T-helper 17 cell (primary cell): ENCODE measurements around the gene KERA. TPM values are rescaled to one million over a fixed set of nuclear protein-coding genes. Genes with fewer than 3 reads are reported as not detected.

Experiments used
- ATAC-seq: fragments of 150-1000 bp; cut with Tn5 transposase; 2 replicates; pipeline ENCODE4 v1.10.0; 2021; ENCODE audit warnings: mild to moderate bottlenecking, moderate library complexity
- DNase-seq, 3 donors: peaks; one replicate each; pipeline versions ENCODE4 v3.0.0 to v3.0.0-alpha.2; 2020 to 2021
- H3K9me3 ChIP-seq: one replicate; pipeline ENCODE4 v1.7.0; 2013; ENCODE audit warnings: low read length, mild to moderate bottlenecking; ENCODE audit not compliant: control insufficient read depth, poor library complexity, severe bottlenecking
- H3K27ac Mint-ChIP-seq: one replicate; pipeline ENCODE4 v1.8.0; 2022; ENCODE audit warnings: mild to moderate bottlenecking, moderate library complexity, mixed read lengths
- H3K27me3 Mint-ChIP-seq: one replicate; pipeline ENCODE4 v1.8.0; 2022; ENCODE audit warnings: mixed read lengths
- H3K36me3 Mint-ChIP-seq: one replicate; pipeline ENCODE4 v1.8.0; 2022; ENCODE audit warnings: low read depth, mixed read lengths
- H3K4me1 Mint-ChIP-seq: one replicate; pipeline ENCODE4 v1.8.0; 2022; ENCODE audit warnings: mild to moderate bottlenecking, mixed read lengths
- H3K4me3 Mint-ChIP-seq: one replicate; pipeline ENCODE4 v1.8.0; 2022; ENCODE audit warnings: mild to moderate bottlenecking, moderate library complexity, mixed read lengths
- total RNA-seq, 4 donors: library from RNA in 2 of 4; stranded (reverse) in 2 of 4; gene quantifications; one replicate each; pipeline ENCODE4 v1.2.3 and lab custom pipeline; 2022 to 2026

Gene KERA, protein sequence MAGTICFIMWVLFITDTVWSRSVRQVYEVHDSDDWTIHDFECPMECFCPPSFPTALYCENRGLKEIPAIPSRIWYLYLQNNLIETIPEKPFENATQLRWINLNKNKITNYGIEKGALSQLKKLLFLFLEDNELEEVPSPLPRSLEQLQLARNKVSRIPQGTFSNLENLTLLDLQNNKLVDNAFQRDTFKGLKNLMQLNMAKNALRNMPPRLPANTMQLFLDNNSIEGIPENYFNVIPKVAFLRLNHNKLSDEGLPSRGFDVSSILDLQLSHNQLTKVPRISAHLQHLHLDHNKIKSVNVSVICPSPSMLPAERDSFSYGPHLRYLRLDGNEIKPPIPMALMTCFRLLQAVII
- total RNA-seq = not detected
- total RNA-seq (lab: John Stamatoyannopoulos, UW) = 0 reads per million in 2 donors

DNA sequence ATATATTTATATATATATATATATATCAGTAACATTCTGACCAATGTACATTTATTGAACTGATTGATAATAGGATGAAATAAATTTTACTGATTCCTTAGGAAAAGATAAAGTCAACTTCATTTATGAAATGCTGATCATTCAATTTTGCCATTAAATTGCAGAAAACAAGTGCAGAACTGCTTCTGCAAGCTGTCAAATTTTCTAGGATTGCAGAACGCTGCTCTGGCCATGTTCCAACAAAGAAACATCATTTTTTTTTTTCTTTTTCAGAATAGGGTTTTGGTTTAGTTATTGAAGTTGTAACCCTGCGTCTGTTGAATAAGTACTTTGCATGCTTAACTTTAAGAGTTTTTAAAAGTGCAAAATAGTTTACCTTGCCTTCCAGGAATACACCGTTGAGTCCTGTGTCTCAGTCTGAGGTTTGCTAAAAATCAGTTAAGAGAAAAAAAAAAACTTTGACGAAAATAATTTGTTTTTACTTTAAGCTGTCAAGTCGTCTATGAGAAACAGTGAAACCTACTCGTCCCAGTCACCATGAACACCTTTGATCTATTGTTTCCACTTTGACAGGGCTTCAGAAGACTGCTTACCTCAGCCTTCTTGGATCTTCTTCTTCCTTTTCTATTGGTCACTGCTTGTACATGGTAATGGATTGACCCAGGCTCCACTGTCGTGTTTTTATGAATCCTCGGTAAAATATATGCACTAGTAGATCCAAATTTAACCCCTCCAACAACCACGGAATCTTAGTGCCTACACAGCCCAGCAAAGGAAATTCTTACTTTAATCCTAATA is at the start of gene KERA:
Gene KERA, minus strand, starts transcription at position 657 of the 798 bp plus-strand sequence. CDS start 1,743 bp downstream, outside the sequence.
- H3K27me3 Mint-ChIP-seq = no peaks in the 10 kb centered on the region
- no peak for ATAC-seq
- peaks cover 3% of the 10 kb centered on the region for H3K4me1 Mint-ChIP-seq
- H3K9me3 ChIP-seq = no peaks in the 10 kb centered on the region
- DNase-seq = no peak
- H3K36me3 Mint-ChIP-seq = no peaks in the 10 kb centered on the region
- H3K4me3 Mint-ChIP-seq = no peak within 1 kb of the TSS
- no peak within 1 kb of the TSS for H3K27ac Mint-ChIP-seq

DNA sequence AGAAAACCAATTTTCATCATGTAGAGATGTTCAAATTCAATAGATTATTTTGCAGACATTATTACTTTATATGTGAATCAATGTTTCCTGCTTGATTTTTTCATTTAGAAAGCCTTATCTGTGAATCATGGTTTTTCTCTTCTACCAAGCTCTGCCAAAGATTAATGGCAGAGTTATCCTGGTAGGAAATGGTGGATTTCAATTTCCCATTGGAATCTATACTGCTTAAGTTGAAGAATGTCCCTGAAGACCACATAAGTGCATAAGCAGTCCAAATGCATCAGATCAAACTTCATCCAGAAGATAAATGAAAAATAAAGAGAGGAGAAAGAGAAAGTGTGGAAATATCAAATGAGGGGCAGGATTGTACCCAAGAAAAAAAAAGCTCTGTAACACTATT is 48.5 kb upstream of the KERA start:
- Mint-ChIP-seq H3K27me3 (peaks cover 12% of the 10 kb centered on the region), H3K4me1 (no peaks in the 10 kb centered on the region), H3K4me3 (no peak overlapping the region), H3K36me3 (no peaks in the 10 kb centered on the region), H3K27ac (no peak overlapping the region)
- no peak for DNase-seq
- H3K9me3 ChIP-seq = no peaks in the 10 kb centered on the region
- no peak for ATAC-seq

DNA sequence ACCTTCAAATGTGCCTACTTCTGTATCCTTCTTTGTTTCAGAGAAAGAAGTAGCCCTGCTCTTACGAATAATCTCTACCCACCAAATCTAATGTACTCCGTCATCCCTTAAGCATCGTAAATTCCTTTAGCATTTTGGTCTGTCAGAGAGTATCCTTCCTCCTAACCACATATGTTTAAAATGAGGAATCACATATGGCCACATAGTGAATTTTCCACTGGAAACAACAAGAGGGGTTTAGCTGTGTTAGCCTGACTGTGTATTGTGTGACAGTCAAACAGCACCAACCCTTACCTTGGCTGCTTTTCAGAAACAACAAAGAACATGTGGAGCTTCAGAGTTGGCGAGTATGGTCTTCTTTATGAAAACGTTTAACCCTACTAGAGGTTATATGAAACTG is 48.0 kb upstream of the KERA start:
- Mint-ChIP-seq H3K36me3 (no peaks in the 10 kb centered on the region), H3K4me1 (no peaks in the 10 kb centered on the region)

DNA sequence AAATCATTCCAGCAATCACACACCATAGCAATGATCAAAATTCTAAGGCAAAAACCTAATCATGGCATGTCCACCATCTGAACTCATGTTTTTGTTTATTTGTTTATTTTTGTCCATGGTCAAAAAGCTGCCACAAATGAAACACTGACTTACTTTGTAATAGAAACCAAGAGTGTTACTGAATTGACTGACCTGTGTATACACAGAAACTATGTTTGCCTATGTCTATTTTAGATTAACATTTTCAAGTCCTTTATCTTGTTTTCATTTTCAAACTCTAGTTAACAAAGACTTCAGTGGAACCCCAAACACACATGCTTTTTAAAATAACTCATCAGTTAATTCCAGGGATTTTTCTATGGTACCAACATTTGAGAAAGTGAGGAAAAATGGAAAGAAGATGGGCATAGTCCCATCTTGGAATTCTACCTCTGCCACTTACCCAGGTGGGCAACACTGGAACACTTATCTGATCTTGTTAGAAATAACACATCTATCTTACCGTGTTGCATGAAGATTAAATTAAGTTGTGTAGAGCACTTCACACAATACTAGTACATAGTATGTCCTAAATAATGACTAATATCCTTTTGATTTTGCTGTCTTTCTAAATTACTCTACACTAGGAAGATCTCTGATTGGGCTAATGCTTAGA is 47.1 kb upstream of the KERA start:
- ATAC-seq = no peak
- no peak overlapping the region for H3K27ac Mint-ChIP-seq
- DNase-seq = no peak
- H3K36me3 Mint-ChIP-seq = no peaks in the 10 kb centered on the region
- no peak overlapping the region for H3K4me3 Mint-ChIP-seq
- peaks cover 12% of the 10 kb centered on the region for H3K27me3 Mint-ChIP-seq
- no peaks in the 10 kb centered on the region for H3K4me1 Mint-ChIP-seq
- H3K9me3 ChIP-seq = no peaks in the 10 kb centered on the region

More for the DNA sequence above, 48.0 kb upstream of the KERA start:
- Mint-ChIP-seq H3K27ac (no peak overlapping the region), H3K4me3 (no peak overlapping the region), H3K27me3 (peaks cover 12% of the 10 kb centered on the region)
- no peak for DNase-seq
- H3K9me3 ChIP-seq = no peaks in the 10 kb centered on the region
- no peak for ATAC-seq

DNA sequence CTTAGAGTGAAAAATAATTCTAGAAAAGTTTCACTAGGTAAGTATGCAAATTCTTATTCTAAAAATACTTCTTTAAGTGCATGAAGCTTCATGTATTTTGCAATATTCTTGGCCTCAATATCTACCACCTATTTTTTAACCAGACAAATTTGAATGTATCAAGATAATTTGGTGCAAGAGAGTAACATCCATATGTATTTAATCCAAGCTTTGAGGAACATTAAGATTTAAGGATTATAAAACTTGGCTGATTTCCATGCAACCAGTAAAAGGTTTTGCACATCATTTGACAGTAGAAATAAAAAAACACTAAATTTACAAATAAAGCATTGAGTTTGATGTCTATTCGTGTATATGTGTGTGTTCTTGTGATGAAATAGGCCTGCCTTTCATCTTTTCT is 45.8 kb upstream of the KERA start:
- no peaks in the 10 kb centered on the region for H3K36me3 Mint-ChIP-seq
- peaks cover 12% of the 10 kb centered on the region for H3K27me3 Mint-ChIP-seq
- ATAC-seq (no peak), DNase-seq (no peak)
- H3K27ac Mint-ChIP-seq = no peak overlapping the region
- no peak overlapping the region for H3K4me3 Mint-ChIP-seq
- no peaks in the 10 kb centered on the region for H3K9me3 ChIP-seq
- H3K4me1 Mint-ChIP-seq = no peaks in the 10 kb centered on the region

DNA sequence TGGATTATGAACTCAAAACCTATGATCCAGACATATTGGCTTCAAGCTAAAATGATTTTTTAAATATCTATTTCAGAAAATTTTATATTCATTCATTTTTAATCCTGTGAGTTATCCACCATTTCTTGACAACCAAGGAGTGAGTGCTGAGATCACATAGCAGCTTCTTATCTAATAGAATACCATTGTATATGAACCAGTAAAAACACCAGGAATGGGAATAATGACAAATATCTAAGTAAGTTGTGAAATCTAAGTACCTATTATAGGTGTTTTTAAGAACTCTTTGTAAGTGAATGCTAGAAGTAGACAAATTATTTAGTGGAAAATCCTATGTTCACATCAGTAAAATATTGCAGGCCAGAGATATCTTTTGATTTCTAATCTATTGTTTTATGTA is 45.3 kb upstream of the KERA start:
- no peaks in the 10 kb centered on the region for H3K9me3 ChIP-seq
- H3K36me3 Mint-ChIP-seq = no peaks in the 10 kb centered on the region
- H3K4me1 Mint-ChIP-seq = no peaks in the 10 kb centered on the region
- H3K27me3 Mint-ChIP-seq = peaks cover 8% of the 10 kb centered on the region
- ATAC-seq (no peak), DNase-seq (no peak)
- H3K27ac Mint-ChIP-seq = no peak overlapping the region
- no peak overlapping the region for H3K4me3 Mint-ChIP-seq

DNA sequence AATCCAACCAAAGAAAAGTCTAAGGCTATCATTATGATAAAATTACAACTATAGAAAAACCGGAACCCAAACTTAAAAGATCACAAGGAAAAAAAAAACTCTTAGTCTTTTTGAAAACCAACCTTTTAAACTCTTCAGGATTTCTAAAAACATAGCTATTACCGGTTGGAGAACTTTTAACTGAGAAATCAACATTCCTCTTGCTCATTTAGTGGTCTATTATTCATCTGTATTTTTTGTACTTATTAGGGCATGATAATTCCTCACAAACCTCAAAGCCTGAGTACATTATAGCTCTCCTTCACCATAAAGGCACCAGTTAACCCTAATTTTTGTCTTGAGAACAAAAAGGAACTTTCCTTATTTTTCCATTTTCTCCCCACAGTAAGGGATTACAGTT is 43.1 kb upstream of the KERA start:
- ATAC-seq = no peak
- DNase-seq = no peak
- Mint-ChIP-seq H3K27ac (no peak overlapping the region), H3K36me3 (no peaks in the 10 kb centered on the region), H3K4me3 (no peak overlapping the region), H3K4me1 (no peaks in the 10 kb centered on the region), H3K27me3 (no peaks in the 10 kb centered on the region)
- no peaks in the 10 kb centered on the region for H3K9me3 ChIP-seq

DNA sequence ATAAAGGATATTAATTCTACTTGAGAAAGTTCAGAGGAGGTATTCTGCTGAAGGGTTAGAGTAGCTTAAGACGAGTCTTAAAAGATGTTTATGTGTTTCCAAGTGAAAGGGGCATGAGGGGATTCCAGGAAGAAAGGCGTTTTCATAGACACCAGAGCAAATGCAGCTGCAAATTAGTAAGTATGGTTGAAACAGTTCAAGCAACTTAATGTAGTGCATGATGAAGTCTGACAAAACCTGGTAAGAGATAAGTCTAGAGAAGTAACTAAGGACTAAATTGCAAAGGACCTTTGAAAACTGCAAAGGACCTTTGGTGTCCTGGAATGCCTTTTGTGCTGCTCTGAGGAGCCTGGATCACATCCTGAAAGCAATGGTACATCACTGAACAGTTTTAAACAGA is 42.0 kb upstream of the KERA start:
- no peak overlapping the region for H3K4me3 Mint-ChIP-seq
- no peak overlapping the region for H3K27ac Mint-ChIP-seq
- DNase-seq = no peak
- no peaks in the 10 kb centered on the region for H3K27me3 Mint-ChIP-seq
- no peaks in the 10 kb centered on the region for H3K9me3 ChIP-seq
- H3K36me3 Mint-ChIP-seq = no peaks in the 10 kb centered on the region
- H3K4me1 Mint-ChIP-seq = no peaks in the 10 kb centered on the region
- ATAC-seq = no peak

DNA sequence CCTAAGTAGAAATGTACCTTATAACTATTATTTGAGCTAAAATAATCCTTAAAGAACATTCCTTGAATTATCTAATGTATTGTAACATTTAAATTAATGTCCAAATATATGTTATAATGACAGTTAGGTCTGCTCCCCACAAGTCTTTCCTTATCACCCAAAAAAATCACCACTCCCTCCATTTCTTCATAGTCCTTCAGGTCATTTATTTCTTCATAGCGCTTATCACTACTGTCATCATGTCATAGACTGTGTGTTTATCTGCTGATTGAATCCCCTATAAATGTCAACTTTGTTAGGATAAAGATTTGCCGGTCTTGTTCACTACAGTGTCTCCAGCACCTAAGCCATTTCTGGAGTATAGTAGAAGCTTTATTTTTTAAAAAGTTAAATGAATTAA is 41.5 kb upstream of the KERA start:
- DNase-seq (no peak), ATAC-seq (no peak)
- no peak overlapping the region for H3K27ac Mint-ChIP-seq
- H3K4me3 Mint-ChIP-seq = no peak overlapping the region
- no peaks in the 10 kb centered on the region for H3K27me3 Mint-ChIP-seq
- H3K4me1 Mint-ChIP-seq = no peaks in the 10 kb centered on the region
- H3K36me3 Mint-ChIP-seq = no peaks in the 10 kb centered on the region
- H3K9me3 ChIP-seq = no peaks in the 10 kb centered on the region

DNA sequence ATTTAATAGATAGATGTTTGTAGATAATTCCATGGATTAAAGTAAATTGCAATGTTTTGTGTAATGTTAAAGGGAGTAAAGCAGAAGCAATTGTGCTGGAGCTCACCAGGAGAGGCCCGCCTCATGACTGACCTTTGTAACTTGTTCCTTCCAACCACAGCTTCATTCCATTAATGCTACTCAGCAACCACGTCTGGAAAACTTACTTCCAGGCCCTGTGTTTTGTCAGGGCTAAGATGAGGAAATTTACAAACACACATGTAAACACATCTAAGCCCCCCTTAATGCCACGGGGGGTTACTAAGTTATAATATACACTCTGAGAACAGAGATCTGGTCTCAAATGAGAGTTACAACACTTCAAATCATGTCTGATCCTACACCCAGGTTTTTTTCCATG is 41.1 kb upstream of the KERA start:
- Mint-ChIP-seq H3K27me3 (no peaks in the 10 kb centered on the region), H3K36me3 (no peaks in the 10 kb centered on the region), H3K4me1 (no peaks in the 10 kb centered on the region), H3K27ac (no peak overlapping the region), H3K4me3 (no peak overlapping the region)
- no peak for DNase-seq
- no peak for ATAC-seq
- no peaks in the 10 kb centered on the region for H3K9me3 ChIP-seq

DNA sequence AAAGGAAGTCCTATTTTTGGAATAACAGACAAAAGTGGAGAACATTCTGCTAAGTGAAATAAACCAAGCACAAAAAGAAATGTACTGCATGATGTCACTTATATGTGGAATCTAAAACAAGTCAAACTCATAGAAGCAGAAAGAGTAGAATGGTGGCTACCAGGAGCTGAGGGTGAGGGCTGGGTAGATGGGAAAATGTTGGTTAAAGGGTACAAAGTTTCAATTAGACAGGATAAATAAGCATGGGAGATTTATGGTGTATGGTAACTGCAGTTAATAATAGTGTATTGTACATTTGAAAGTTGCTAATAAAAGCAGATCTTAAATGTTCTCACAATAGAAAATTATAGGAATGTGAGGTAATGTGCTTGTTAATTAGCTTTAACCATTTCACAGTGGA is 40.6 kb upstream of the KERA start:
- Mint-ChIP-seq H3K4me3 (no peak overlapping the region), H3K27ac (no peak overlapping the region), H3K36me3 (no peaks in the 10 kb centered on the region), H3K4me1 (no peaks in the 10 kb centered on the region), H3K27me3 (peaks cover 4% of the 10 kb centered on the region)
- no peaks in the 10 kb centered on the region for H3K9me3 ChIP-seq
- no peak for DNase-seq
- no peak for ATAC-seq

DNA sequence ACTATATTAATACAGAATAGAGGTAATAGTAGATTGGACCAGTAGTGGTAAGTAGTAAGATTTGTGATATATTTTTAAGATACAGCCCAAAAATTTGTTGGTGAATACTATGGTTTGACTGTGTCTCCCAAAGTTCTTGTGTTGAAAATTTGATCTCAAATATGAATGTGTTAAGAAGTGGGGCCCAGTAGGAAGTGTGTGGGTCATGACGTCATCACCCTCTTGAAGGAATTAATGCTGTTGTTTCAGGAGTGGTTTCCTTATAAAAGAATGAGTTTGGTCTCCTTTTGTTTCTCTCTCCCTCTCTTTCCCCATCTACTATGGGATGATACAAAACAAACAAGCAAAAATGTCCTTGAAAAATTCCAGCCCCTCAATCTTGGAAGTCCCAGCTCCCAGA is 37.1 kb upstream of the KERA start:
- Mint-ChIP-seq H3K4me3 (no peak overlapping the region), H3K27me3 (peaks cover 4% of the 10 kb centered on the region), H3K27ac (no peak overlapping the region), H3K4me1 (no peaks in the 10 kb centered on the region), H3K36me3 (no peaks in the 10 kb centered on the region)
- no peaks in the 10 kb centered on the region for H3K9me3 ChIP-seq
- ATAC-seq (no peak), DNase-seq (no peak)

DNA sequence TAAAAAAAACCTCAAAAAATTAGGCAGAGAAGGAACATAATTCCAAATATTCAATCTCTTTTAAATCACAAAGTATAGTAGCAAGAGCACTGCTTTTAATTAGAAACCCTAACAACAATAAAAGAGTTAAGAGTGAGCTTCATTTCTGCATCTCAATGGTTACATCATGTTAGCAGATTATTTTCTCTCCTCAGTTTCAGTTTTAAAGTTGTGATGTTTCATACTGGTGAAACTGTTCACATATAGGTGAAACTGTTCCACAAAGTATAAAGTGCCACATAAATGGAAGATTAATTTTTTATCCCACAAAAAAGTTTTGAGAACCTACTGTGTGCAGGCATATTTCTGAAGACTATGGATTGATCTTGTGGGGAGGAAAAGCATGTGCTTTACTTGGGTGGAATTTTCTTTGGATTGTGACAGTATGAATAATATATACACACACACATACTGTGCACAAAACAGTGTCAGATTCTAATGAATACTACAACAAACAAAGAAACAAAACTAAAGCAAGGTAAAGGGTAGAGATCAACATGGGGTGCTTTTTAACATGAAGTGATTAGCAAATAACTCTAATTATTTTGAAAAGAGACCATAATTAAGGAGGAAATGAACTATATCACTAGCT is 36.3 kb upstream of the KERA start:
- H3K9me3 ChIP-seq = no peaks in the 10 kb centered on the region
- Mint-ChIP-seq H3K36me3 (no peaks in the 10 kb centered on the region), H3K27ac (no peak overlapping the region), H3K27me3 (peaks cover 4% of the 10 kb centered on the region), H3K4me3 (no peak overlapping the region), H3K4me1 (no peaks in the 10 kb centered on the region)
- no peak for ATAC-seq
- no peak for DNase-seq
